Body of pancreas (tissue), 4 donors: ENCODE results near the gene ASXL1. TPM values are rescaled to one million over a fixed set of nuclear protein-coding genes. Genes with fewer than 3 reads are reported as not detected.
A peak's percentile ranks its signal among the peaks of the same experiment; 100 is the strongest.

ENCODE experiments used
- ATAC-seq: fragments of 150-250 bp; one replicate; pipeline ENCODE4 v1.9.1; 2016
- DNase-seq, 4 donors: peaks; one replicate each; pipeline ENCODE4 v3.0.0-alpha.2; 2019
- H3K27ac ChIP-seq, 4 donors: fragments of 200-600 bp; sonication (generic); 1 replicate in 3 of 4; 2 replicates in 1 of 4; pipeline versions ENCODE4 v1.5.1 to v1.6.1; 2016 to 2019; ENCODE audit warnings: mild to moderate bottlenecking in 1 of 4, mixed read lengths in 1 of 4, moderate library complexity in 1 of 4
- H3K27me3 ChIP-seq, 2 donors: fragments of 200-600 bp; sonication (generic); one replicate each; pipeline ENCODE4 v1.6.0; 2016; ENCODE audit warnings: mild to moderate bottlenecking in 1 of 2
- H3K36me3 ChIP-seq, 2 donors: fragments of 200-600 bp; sonication (generic); replicated peaks in 1 of 2; 2 replicates each; pipeline ENCODE4 v1.5.1; 2016; ENCODE audit warnings: low read depth in 2 of 2; ENCODE audit not compliant: insufficient read depth in 1 of 2
- H3K4me1 ChIP-seq: fragments of 200-600 bp; sonication (generic); one replicate; pipeline ENCODE4 v1.6.0; 2016
- H3K4me3 ChIP-seq, 2 donors: fragments of 200-600 bp; sonication (generic); 1 replicate in 1 of 2; 2 replicates in 1 of 2; pipeline ENCODE4 v1.5.1; 2016 to 2019
- H3K9me3 ChIP-seq, 3 donors: fragments of 200-600 bp; sonication (generic); 1 replicate in 2 of 3; 2 replicates in 1 of 3; pipeline ENCODE4 v1.5.1; 2016
- POLR2A ChIP-seq, 3 donors: fragments of 450-650 bp; IDR thresholded peaks; one replicate each; pipeline ENCODE4 v1.6.1; 2016; ENCODE audit warnings: antibody characterized with exemption in 3 of 3, mild to moderate bottlenecking in 2 of 3
- WGBS, 2 donors: methylation state at CpG; one replicate each; pipeline ENCODE4 v1.1.5; 2017; 5-methylcytosine and 5-hydroxymethylcytosine counted together
- intact Hi-C: fragments of 100-400 bp; cut with DNase I; formaldehyde crosslinking; loops from one replicate; pipeline ENCODE4 v1.15.1; 2023
- total RNA-seq, 2 donors: library from RNA; depleted of rRNA; stranded (reverse); fragments of >200 nt; gene quantifications; one replicate each; pipeline ENCODE4 v1.1.0, GENCODE V29; 2016
- TF ChIP-seq, protein P1 (sequence below), 7 experiments: fragments of 450-650 bp in 4 of 7; fragments of 200-600 bp in 3 of 7; sonication (generic) in 3 of 7; IDR thresholded peaks; one replicate each; pipeline ENCODE4 v1.5.1; 2016 to 2019; ENCODE audit warnings: antibody characterized with exemption in 7 of 7

The ASXL1 gene
- total RNA-seq, 2 donors from 2014 or later = 57.9 to 102 TPM

GRCh38 chr20:32474717-32474966, 116.5 kb downstream of the ASXL1 start:
- TF ChIP-seq, protein P1, sequence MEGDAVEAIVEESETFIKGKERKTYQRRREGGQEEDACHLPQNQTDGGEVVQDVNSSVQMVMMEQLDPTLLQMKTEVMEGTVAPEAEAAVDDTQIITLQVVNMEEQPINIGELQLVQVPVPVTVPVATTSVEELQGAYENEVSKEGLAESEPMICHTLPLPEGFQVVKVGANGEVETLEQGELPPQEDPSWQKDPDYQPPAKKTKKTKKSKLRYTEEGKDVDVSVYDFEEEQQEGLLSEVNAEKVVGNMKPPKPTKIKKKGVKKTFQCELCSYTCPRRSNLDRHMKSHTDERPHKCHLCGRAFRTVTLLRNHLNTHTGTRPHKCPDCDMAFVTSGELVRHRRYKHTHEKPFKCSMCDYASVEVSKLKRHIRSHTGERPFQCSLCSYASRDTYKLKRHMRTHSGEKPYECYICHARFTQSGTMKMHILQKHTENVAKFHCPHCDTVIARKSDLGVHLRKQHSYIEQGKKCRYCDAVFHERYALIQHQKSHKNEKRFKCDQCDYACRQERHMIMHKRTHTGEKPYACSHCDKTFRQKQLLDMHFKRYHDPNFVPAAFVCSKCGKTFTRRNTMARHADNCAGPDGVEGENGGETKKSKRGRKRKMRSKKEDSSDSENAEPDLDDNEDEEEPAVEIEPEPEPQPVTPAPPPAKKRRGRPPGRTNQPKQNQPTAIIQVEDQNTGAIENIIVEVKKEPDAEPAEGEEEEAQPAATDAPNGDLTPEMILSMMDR (IDR thresholded peaks at IDR 0.05) = no peak
- TF ChIP-seq POLR2A (IDR thresholded peaks at IDR 0.05) = no peak
- ATAC-seq (no peak), DNase-seq (no peak)
- Histone ChIP-seq H3K27me3 (no peaks in the 10 kb centered on the region), H3K9me3 (no peaks in the 10 kb centered on the region), H3K4me3 (no peak overlapping the region), H3K36me3 (no peaks in the 10 kb centered on the region), H3K27ac (peak overlapping the region; percentile 74 to 94 (median 82)), H3K4me1 (peaks cover 76% of the 10 kb centered on the region)
- intact Hi-C loops = no loop called here
- WGBS, 2 donors = 9% methylated on average over 8 of the region's 8 CpGs; no CpG with 5 or more reads in 1 of the 2 donors

- peak; percentile 20 to 31 (median 22) for TF ChIP-seq POLR2A (IDR thresholded peaks at IDR 0.05)
- TF ChIP-seq, protein P1 (IDR thresholded peaks at IDR 0.05) = no peak
- intact Hi-C loops = no loop called here
- WGBS, 2 donors = 4 to 8% methylated on average over 17 to 28 of the region's 28 CpGs
- Histone ChIP-seq H3K4me3 (no peak overlapping the region), H3K9me3 (no peaks in the 10 kb centered on the region), H3K27ac (peak overlapping the region; percentile 74 to 94 (median 82)), H3K36me3 (no peaks in the 10 kb centered on the region), H3K4me1 (peaks cover 82% of the 10 kb centered on the region), H3K27me3 (no peaks in the 10 kb centered on the region)
- DNase-seq (peak; percentile 72 to 89 (median 82)), ATAC-seq (peak; percentile 67)
These were observed 117.1 kb downstream of the ASXL1 start for GRCh38 chr20:32474967-32475811.

DNA sequence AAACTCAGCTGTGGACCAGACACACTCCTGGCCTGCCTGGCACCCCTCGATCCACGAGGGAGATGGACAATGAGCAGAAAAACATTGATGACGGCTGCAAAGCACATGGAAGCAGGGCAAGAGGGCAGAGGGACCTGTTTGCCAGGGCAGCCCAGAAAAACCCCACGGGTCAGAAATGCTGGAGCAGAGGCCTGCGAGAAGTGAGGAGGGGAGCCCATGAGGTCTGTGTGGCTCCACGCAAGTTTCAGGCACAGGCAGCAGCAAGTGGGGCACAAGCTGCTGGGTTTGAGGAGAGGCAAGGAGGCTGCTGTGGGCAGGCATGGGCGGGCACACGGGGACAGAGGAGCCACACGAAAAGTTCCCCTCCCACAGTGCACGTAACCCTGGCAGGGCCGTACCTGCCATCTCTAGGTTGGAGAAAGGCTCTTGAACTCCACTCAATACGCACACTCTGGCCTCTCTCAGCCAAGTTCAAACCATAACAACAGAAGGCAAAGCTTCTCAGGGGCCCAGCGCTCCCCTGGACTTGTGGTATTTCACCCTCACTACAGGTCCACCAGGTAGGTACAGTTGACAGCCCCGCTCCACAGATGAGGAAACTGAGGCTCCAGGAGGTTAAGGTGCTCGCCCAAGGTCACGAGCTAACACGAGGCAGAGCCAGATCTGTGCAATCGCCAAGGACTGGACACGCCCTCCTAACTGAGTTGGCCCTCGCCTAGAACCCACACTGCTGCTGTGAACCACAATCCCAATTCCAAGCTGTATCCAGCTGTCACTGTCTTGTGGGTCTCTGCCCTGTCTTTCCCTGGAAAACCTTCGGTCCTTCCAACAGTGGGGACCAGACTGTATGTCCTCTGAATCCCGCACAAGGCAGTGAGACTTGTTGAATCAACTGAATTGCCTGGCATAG, 118.8 kb downstream of the ASXL1 start:
- no peak for ATAC-seq
- Histone ChIP-seq H3K9me3 (no peaks in the 10 kb centered on the region), H3K4me3 (no peak overlapping the region), H3K27ac (peak overlapping the region; percentile 65 to 94 (median 82)), H3K27me3 (no peaks in the 10 kb centered on the region), H3K4me1 (peaks cover 99% of the 10 kb centered on the region), H3K36me3 (no peaks in the 10 kb centered on the region)
- no peak for TF ChIP-seq POLR2A (IDR thresholded peaks at IDR 0.05)
- TF ChIP-seq, protein P1 (IDR thresholded peaks at IDR 0.05) = no peak
- intact Hi-C loops = no loop called here
- peak in 3 of 4 donors; percentile 12 to 28 (median 16) for DNase-seq
- WGBS, 2 donors = 54% methylated on average over 20 of the region's 22 CpGs

DNA sequence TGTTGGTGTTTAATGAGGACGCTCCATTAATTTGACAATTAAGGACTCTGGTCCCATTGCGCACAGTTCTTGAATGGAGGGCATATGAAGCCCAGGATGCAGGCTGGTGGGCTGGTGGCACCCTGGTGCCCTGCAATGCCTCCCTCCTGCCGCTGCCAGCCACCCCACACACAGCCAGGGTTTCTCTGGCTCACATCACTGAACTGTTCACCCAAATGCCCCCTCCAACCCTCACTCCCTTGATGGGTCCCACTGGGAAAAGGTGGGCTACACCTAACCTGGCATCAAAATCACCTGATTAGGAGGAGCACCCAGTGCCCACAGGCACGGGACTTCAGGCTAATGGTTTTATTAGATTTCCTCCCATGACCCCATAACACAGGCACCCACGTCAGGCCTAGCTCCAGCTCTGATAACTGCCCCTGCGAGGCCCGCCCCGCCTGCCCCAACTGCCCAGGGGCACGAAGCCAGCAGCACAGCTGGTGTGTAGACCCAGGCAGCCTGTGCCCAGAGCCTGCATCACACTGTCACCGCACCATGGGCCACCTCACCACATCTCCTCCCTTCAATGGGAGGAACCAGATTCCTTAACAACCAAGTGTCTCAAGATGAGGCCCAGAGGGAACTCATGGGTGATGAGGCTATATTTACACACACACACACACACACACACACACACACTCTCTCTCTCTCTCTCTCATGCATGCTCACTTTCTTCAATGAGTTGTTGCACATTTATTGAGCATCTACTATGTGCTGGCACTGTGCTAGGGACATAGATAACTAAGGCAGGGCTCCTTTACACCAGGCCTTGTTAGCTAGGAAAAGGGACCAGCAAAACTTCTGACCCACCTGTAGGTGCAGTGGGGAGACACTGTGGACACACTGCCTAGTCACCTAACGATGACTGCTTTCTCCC, 119.7 kb downstream of the ASXL1 start:
- Histone ChIP-seq H3K9me3 (no peaks in the 10 kb centered on the region), H3K4me1 (peaks cover 96% of the 10 kb centered on the region), H3K4me3 (no peak overlapping the region), H3K27me3 (no peaks in the 10 kb centered on the region), H3K36me3 (no peaks in the 10 kb centered on the region), H3K27ac (peak overlapping the region; percentile 65 to 94 (median 82))
- peak; percentile 82 to 92 (median 86) for DNase-seq
- intact Hi-C loops = no loop called here
- ATAC-seq = peak; percentile 40
- 49 to 52% methylated on average over 8 to 11 of the region's 11 CpGs for WGBS, 2 donors
- TF ChIP-seq POLR2A (IDR thresholded peaks at IDR 0.05) = no peak
- TF ChIP-seq, protein P1 (IDR thresholded peaks at IDR 0.05) = no peak
